NCI-H2227 (cell line): ENCODE measurements around the gene ADGRL3.
"Not testable (repeated sequence)": the region's sequence is repeated elsewhere in the genome, so short reads cannot be mapped to it uniquely, and the experiment has no call there.

Source experiments
- DNase-seq: peaks from one replicate; lab custom pipeline; 2025; ENCODE audit not compliant: unreplicated experiment; lab: John Stamatoyannopoulos, UW

The ADGRL3 gene

DNA sequence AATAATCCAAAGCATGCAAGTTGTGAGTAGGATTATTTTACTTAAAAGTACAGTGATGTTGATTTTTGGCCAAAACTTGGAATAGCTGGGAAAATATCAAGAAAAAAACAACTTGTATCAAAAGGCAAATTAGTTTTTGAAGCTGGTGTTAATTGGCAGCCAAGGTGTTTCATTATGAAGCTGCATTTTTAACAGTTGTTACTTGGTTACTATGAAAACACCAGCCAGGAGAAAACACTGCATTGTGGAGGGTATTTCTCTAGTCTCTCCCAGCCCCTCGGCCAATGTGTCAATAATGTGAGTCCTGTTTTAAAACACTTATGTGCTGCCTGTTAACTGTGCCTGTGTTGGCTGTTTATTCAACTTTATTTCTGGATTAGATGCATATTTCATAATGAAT is 733.4 kb downstream of the ADGRL3 start:
- no peak for DNase-seq

DNA sequence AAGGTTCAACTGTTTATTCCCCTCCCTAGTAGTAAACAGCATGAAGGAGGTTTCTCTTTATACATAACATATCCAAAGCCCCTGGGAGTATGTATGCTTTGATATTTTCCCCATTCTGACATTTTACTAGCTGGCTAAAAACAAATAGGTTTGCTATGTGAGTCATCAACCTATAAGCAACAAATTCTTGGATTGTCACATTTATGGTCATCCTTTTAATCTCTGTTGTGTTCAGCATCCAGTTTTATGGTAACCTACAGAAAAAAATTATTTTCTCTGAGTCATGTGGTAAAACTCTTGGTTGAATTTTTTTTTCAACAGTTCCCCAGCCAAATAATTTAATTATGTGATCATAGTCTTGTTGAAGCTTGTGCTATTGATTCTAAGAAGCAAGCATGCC is 734.1 kb downstream of the ADGRL3 start:
- DNase-seq: no peak

DNA sequence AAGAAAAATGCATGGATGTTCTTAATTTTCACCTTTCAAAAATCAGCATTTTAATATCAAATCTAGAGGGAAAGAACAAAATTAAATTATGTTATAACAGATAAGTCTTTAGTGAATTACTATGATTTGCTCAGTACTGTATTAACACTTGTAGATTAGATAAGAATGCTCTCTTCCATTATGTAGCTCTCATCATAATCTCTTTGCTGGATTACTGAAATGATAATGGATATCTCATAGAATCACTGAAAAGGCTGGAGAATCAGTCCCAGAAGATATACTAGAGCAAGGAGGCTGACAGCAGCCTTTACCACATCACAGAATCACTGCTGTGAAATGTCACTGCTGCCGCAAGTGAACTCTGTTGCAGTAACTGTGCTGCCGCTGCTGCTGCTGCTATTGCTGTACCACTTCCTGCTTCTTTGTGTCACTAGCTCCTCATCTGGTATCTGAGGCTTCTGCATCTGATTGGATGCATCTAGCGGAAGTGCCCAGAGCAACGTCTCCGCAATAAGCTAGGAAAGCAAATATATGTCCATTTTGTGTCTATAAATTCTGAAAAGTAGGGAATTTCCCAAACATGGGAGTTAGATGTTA is 738.2 kb downstream of the ADGRL3 start:
- DNase-seq: no peak

DNA sequence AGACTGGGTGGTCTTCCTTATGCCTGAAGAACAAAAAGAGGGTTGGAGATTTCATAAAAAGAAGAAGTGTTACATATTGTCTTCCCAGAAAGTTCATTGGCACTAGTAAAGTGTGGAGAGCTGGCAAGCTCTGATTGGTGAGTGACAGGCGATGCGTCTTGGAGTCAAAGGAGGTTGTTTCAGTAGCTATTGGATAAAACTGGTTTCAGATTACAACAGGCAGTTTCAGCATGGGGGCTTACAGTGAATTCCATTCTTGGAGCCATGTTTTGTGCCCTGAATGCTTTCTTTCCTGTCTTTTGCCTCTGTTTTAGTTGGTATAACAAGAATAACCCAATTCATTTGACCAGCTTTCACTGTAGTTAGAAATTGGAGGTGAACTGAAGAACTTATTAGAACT is 750.5 kb downstream of the ADGRL3 start:
- no peak for DNase-seq

DNA sequence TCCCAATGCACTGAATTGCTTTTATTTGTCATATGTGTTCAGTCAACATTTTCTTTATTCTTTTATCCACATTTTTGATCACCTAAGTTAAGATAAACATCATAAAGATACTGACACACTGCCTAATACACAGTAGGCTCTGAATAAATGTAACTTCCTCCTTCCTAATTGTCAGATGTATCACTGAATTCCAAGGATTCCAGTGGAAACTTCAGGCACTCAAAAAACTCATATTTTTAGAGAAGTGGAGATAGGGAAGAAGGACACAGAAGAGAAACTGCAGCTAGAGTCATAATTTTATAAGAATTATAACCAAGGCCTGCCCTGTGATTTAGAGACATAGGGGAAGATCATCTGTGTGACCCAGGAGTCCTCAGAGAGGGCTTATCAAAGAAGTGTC is 753.3 kb downstream of the ADGRL3 start:
- no peak for DNase-seq

DNA sequence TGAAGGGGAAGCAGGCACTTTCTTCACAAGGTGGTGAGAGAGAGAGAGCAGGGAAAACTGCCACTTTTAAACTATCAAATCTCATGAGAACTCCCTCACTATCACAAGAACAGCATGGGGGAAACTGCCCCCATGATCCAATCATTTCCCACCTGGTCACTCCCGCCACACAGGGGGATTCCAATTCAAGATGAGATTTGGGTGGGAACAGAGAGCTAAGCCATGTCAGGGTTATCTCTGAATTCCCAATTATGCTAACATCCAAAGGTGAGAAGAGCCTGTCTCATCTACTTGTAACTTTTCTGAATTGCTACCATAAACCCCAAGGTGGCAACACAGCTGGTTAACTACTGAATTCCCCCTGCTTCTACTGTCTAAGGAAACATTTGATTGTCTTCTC is 758.5 kb downstream of the ADGRL3 start:
- DNase-seq: no peak

DNA sequence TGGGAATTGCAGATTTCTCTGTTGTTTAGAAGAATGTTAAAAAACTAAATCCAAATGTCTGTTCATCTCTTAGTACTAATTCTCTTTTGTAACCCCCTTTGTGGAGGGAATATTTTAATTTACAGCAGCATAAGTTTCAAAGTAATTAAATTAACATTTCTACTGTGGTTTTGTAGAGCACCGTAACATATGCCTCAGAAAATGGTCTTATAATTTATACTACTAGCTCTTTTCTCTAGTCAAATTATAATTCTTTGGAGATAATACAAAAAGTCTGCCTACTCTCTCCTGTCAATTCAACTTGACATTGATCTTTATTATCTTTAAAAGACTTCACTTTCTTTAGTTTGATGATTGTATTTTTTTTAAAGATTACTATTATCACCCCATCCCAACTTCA is 759.0 kb downstream of the ADGRL3 start:
- DNase-seq: no peak

DNA sequence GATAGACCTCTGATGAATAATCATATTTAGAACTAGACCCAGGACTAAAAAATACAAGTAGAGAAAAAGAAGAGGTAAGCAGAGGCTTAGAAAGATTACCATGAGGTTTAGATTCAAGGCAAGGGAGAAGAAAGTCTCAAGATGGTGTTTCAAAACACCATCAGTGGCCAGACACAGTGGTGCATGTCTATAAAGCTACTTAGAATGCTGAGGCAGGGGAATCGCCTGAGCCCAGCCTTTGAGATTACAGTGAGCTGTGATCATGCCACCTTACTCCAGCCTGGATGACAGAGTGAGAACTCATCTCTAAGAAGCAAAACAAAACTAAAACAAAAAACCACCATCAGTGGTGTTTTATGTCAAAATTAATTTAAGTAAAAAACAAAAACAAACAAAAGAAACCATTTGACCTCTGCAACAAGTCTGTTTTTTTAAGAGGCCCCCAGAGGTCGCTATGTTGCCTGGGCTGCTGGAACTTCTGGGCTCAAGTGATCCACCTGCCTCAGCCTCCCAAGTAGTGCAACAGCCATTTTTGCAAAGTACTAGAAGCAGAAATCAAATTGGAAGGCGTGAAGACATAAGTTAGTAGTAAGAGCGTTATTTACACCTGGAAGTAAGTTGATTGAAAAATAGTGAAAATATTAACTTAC is 784.3 kb downstream of the ADGRL3 start:
- DNase-seq: no peak

DNA sequence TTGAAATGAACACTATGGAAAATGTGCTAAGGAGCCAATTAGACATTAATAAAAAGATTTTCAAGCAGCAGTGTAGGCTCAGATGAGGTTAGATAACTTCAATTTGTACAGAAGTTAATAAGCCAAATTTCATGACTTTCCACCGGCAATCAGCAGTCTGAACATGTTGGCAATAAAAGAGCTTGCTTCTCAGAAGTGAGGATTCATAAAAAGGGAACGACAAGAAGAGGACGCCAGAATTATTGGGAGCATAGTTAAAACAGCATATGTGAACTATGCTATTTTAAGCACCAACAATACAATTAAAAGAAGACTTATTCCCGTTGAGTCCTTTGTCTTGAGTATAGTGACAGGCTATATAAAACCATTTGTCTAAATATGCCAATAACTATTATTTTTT is 785.3 kb downstream of the ADGRL3 start:
- DNase-seq: no peak

DNA sequence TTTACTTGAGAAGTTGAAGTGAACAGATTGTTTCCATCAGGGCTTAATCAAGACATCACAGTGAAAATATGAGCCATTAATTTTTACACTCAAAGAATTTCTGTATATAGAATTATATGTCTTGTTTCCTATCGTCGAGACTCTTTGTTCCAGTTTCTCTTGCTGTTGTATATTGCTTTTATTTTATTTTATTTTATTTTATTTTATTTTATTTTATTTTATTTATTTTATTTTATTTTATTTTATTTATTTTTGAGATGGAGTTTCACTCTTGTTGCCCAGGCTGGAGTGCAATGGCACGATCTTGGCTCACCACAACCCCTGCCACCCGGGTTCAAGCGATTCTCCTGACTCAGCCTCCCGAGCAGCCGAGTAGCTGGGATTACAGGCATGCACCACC is 786.8 kb downstream of the ADGRL3 start:
- not testable (repeated sequence) for DNase-seq

DNA sequence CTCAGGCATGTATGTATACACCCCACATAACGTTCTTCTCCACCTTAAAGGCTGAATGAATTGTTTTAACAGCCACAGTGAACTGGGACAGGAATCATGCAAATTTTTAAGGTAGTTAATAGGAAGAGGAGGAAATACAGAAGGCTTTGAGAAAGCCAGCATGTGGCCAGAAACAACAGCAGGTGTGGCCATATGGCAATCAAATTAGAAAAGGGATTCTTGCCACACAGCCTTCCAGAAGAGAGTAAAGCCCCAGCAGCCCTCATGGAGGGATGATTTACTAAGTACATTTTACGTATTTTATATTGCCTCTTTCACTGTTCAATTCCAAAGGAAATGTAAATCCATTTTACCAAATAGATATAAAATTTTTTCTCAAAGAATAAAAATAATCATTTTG is 792.2 kb downstream of the ADGRL3 start:
- no peak for DNase-seq

DNA sequence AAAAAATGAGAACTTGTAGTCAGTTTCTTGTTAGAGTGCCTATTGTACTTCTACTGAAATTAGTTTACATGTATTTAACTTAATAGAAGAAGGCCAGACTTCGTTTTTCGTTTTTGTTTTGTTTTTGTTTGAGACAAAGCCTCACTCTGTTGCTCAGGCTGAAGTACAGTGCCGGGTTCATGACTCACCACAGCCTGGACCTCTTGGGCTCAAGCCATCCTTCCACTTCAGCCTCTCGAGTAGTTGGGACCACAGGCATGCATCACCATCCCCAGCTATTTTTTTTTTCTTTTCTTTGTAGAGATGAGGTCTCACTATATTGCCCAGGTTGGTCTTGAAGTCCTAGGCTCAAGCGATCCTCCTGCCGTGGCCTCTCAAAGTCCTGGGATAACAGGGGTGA is 793.9 kb downstream of the ADGRL3 start:
- no peak for DNase-seq

DNA sequence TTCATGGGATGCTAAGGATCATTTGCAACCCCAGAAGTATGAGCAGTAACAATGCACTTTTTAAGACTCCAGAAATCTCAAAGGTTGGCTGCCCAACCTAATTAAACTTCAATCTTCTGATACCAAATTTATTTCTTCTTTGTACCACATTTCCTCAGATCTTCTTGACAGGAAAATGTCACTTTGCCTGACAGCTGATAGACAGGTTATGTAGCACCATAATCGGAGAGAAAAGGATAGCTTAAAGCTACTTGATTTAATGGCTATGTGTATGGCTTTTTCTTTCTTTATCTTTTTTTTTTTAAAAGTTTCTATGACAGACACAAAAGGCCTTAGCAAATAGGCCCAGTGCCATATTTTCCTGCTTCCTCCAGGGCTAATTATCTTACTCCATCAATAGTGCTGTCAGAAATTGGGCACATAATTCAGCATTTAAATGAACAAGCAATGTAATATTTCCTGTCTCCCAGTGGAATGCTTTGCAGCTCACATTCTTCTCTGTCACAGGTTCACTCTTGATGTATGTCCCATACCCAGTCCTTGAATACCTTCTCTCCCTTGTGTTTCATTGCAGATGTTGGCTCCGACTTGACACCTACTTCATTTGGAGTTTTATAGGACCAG is 795.7 kb downstream of the ADGRL3 start:
- DNase-seq: no peak

DNA sequence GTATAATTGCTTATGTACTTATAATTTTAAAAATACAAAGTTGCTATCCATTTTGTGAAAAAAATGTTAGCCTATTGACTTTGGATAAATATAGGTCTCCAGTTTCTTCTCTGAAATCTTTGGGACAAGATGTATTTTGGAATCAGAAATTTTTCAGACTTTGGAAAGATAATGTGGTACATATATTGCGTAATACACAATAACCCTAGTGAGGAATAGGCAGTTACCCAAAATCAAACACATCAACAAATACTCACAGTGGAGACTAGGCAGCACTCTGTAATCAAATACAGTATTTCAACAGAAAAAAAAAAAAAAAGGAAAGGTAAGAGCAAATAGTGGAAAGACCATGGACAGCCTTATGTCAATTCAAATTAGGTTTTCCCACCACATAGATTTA is 796.8 kb downstream of the ADGRL3 start:
- no peak for DNase-seq

DNA sequence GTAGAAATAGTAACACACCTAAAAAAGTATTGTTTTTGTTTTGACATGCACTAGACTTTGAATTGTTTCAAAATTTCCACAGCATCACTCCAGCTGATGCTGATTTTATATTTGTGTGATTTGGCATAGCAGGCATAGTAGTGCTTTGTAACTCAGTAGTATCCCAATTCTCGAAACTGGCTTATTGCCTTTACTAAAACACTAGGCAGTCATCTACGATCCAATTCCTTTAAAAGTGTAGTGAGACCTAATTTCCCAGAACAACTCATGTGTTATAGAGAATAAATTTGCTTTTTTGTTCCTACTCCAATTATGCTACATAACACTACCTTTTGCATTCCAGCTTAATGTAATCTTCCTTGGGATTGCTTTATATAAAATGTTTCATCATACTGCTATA is 797.7 kb downstream of the ADGRL3 start:
- no peak for DNase-seq

DNA sequence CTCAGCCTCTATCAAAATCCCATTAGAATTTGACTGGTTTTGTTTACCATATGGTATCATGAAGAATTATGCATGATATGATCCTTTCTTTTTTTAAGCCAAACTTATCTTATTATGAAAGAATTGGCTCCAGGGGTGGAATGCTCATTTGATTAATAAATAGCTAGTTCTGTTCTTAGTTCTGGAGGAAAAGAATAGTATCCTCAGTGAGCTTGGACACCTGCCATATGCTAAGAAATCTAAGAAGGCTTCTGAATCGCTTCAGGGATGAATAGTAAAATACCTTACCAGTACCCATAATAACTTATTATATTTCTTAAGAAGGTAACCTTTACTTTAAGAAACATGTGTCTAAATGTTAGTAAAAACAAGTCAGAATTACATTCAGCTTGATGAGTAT is 803.6 kb downstream of the ADGRL3 start:
- no peak for DNase-seq

DNA sequence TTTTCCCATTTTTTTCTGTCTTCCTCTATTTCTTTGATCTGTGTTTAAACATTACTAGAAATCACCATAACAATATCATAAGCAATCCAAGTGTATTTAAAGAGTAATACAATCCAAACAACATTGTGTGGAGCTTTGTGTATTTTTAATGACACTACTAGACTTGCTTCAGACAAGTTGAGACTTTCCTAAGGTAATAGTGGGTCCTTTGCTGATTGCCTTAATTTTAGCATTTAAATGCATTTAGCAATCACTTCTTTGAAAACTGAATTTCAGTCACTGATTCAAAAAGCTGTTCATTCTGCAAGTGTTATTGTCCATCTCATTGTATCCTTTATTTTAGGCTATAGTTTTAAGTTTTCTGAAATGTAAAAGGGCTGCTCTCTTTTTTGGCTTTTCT is 804.8 kb downstream of the ADGRL3 start:
- no peak for DNase-seq

DNA sequence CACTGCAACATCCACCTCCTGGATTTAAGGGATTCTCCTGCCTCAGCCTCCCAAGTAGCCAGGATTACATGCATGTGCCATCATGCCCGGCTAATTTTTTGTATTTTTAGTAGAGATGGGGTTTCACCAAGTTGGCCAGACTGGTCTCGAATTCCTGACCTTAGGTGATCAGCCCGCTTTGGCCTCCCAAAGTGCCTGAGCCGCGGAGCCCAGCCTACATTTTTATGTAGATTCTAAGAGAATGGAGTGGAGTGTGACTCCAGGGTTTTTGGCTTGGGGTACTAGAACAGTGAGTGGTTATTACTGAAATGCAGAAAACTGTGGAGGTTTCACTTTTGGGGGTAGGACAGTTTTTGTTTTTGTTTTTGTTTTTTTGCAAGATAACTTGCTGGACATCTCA is 806.0 kb downstream of the ADGRL3 start:
- no peak for DNase-seq

DNA sequence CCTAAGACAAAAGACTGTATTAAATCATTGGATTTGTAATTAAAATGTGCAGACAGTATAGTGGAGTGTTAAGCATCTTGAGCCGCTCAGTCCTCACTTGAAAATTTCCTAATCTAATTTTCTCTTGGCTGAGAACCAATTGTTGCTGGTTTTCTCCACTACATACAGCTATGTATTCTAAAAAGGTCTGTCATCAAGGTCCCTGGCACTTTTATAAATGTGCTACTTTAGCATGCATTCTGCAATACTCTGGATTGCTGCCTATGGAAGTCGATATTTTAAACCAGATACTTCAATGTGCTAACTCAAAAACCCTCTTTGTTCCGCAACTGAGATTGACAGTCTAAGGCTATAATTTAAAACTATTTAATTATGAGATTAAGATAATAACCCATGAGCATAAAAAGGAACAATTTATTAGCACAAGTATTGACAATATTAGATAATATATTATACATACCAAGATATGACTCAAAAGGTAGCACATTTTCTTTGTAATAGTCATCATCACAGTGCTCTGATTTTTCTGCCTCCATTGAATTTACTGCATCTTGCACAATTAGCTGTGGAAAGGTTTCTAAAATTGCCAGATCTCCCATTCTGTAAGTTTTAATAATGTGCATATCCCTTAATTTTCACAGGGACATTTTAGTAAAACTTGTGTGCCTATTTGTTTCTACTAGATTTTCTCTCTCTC is 815.1 kb downstream of the ADGRL3 start:
- no peak for DNase-seq

DNA sequence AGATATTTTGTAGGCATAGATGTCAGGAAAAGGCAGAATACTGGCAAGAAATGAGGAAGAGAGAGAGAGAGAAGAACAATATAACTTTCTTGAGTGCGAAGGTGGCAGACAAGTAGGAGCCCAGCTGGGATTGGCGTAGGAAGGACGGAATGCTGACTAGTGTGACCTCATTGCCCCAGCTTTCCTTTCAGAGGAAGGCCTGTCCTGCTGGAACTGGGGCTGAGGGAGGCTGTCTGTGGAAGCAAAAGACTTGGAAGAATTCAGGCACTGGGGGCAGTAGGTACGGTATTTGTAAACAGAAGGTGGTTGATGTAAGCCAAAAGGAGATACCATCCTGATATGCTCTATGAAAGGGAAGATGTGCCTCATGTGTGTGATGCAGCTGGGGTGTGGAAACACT is 818.4 kb downstream of the ADGRL3 start:
- no peak for DNase-seq

DNA sequence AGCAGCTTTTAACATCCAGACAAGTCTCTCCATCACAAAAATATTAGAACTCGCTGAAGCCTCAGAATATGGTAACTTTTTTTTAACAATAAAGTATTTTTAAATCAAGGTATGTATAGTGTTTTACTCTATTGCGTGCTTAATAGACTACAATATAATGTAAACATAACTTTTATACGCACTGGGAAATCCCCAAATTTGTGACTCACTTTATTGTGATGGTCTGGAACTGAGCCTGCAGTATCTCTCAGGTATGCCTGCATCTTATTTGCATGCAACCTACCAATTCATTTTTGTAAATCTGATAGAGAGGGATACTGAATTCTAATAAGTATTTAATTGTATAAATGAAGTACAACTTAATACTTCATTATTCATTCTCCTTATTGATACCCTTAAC is 823.5 kb downstream of the ADGRL3 start:
- no peak for DNase-seq

DNA sequence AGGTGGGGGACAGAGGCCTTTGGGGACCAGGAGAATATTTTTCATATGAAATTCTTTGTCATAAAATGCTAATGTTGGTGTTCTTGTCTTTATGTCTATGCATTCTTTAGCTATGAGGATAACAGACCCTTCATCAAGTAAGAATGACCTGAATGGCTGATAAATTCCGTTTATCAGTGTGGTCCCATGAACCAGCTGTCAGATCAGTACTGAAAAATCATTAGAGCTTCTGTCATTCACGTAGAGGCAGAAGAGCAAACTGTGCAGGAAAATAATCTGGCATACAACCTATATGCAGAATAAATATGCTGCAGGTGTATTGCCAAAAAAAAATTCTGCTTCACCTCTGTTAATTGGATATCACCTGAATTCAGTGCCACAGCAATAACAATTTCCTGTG is 828.6 kb downstream of the ADGRL3 start:
- no peak for DNase-seq
